Ishikawa (cell line): ENCODE results near the gene ARL6IP6.

Experiments
- CEBPB ChIP-seq: IDR thresholded peaks from 2 replicates; pipeline ENCODE4 v1.6.1; 2012
- CREB1 ChIP-seq: IDR thresholded peaks from 2 replicates; pipeline ENCODE4 v1.6.1; 2012; ENCODE audit warnings: low read depth
- EGR1 ChIP-seq: IDR thresholded peaks from 2 replicates; pipeline ENCODE4 v1.6.1; 2012
- EP300 ChIP-seq: IDR thresholded peaks from 2 replicates; pipeline ENCODE4 v1.6.1; 2012; ENCODE audit warnings: borderline replicate concordance
- FOXM1 ChIP-seq: IDR thresholded peaks from 2 replicates; pipeline ENCODE4 v1.6.1; 2012; ENCODE audit warnings: low read depth, borderline replicate concordance
- NFIC ChIP-seq: IDR thresholded peaks from 2 replicates; pipeline ENCODE4 v1.6.1; 2012
- RAD21 ChIP-seq: IDR thresholded peaks from 2 replicates; pipeline ENCODE4 v1.6.1; 2012; ENCODE audit warnings: low read depth
- TAF1 ChIP-seq: IDR thresholded peaks from 2 replicates; pipeline ENCODE4 v1.6.1; 2012; ENCODE audit warnings: low read depth, mild to moderate bottlenecking
- TCF12 ChIP-seq: IDR thresholded peaks from 2 replicates; pipeline ENCODE4 v1.6.1; 2012; ENCODE audit warnings: low read depth
- TEAD4 ChIP-seq: IDR thresholded peaks from 2 replicates; pipeline ENCODE4 v1.6.1; 2012
- YY1 ChIP-seq: IDR thresholded peaks from 2 replicates; pipeline ENCODE4 v1.6.1; 2012; ENCODE audit warnings: low read depth
- ZBTB7A ChIP-seq: IDR thresholded peaks from 2 replicates; pipeline ENCODE4 v1.6.1; 2012; ENCODE audit warnings: low read depth
- TF ChIP-seq, protein P1 (sequence below): IDR thresholded peaks from 2 replicates; pipeline ENCODE4 v1.6.1; 2012; ENCODE audit warnings: low read depth, mild to moderate bottlenecking
- TF ChIP-seq, protein P2 (sequence below): IDR thresholded peaks from 2 replicates; pipeline ENCODE4 v1.6.1; 2012
- TF ChIP-seq, protein P3 (sequence below): IDR thresholded peaks from 2 replicates; pipeline ENCODE4 v1.6.1; 2012

Gene ARL6IP6

DNA sequence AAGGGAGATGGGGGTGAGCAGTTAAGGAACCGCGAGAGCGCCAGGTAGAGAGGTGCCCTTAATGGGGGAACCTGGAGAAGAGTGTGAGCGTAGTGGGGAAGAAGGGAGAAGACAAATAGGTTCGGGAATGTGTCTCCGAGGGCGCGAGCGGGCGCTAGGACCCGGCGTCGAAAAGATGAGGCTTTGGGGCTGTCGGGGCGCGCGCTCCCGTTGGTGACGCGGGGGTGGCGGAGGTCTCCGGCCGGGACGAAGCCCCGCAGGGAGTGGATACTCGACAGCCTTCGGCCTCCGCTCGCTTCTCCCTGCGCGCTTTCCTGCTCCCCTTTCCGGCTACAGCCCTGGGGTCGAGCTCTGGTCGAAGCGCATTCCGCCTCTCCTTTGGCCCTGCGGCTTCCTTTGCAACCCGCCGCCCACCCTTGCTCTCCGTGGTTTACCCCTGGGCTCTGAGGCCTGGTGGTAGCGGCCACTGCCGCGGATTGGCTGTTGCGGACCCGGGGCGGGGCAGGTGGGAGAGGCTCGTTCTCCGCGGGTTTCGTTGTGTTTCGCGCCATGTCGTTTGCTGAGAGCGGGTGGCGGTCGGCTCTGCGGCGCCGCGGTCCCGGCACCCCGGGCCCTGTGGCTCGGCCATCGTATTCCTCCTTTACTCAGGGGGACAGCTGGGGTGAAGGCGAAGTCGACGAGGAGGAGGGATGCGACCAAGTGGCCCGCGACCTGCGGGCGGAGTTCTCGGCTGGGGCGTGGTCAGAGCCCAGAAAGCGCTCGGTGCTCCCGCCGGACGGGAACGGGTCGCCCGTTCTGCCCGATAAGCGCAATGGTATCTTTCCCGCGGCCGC, at the start of gene ARL6IP6:
ARL6IP6 (plus strand) TSS at position 545 of the 833 bp plus-strand sequence; CDS start at position 550, 5 bp downstream.
- TF ChIP-seq, protein P1, sequence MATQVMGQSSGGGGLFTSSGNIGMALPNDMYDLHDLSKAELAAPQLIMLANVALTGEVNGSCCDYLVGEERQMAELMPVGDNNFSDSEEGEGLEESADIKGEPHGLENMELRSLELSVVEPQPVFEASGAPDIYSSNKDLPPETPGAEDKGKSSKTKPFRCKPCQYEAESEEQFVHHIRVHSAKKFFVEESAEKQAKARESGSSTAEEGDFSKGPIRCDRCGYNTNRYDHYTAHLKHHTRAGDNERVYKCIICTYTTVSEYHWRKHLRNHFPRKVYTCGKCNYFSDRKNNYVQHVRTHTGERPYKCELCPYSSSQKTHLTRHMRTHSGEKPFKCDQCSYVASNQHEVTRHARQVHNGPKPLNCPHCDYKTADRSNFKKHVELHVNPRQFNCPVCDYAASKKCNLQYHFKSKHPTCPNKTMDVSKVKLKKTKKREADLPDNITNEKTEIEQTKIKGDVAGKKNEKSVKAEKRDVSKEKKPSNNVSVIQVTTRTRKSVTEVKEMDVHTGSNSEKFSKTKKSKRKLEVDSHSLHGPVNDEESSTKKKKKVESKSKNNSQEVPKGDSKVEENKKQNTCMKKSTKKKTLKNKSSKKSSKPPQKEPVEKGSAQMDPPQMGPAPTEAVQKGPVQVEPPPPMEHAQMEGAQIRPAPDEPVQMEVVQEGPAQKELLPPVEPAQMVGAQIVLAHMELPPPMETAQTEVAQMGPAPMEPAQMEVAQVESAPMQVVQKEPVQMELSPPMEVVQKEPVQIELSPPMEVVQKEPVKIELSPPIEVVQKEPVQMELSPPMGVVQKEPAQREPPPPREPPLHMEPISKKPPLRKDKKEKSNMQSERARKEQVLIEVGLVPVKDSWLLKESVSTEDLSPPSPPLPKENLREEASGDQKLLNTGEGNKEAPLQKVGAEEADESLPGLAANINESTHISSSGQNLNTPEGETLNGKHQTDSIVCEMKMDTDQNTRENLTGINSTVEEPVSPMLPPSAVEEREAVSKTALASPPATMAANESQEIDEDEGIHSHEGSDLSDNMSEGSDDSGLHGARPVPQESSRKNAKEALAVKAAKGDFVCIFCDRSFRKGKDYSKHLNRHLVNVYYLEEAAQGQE = peak; percentile 30; the same call in 1 of the 2 replicates
- TF ChIP-seq RAD21 (no peak), TAF1 (peak; percentile 86), EP300 (peak; percentile 47), CEBPB (no peak), ZBTB7A (no peak), TEAD4 (0 out of 2 replicates have a peak, but pooled peaks have one; percentile 18), EGR1 (peak; percentile 54; the same call in 1 of the 2 replicates), NFIC (no peak; the same call in 1 of the 2 replicates), FOXM1 (no peak), CREB1 (no peak; the same call in 1 of the 2 replicates), TCF12 (peak; percentile 40; the same call in 1 of the 2 replicates), YY1 (peak; percentile 78)
- TF ChIP-seq, protein P2, sequence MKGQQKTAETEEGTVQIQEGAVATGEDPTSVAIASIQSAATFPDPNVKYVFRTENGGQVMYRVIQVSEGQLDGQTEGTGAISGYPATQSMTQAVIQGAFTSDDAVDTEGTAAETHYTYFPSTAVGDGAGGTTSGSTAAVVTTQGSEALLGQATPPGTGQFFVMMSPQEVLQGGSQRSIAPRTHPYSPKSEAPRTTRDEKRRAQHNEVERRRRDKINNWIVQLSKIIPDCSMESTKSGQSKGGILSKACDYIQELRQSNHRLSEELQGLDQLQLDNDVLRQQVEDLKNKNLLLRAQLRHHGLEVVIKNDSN = peak; percentile 24; the same call in 1 of the 2 replicates
- TF ChIP-seq, protein P3, sequence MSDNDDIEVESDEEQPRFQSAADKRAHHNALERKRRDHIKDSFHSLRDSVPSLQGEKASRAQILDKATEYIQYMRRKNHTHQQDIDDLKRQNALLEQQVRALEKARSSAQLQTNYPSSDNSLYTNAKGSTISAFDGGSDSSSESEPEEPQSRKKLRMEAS = peak; percentile 28; the same call in 1 of the 2 replicates

DNA sequence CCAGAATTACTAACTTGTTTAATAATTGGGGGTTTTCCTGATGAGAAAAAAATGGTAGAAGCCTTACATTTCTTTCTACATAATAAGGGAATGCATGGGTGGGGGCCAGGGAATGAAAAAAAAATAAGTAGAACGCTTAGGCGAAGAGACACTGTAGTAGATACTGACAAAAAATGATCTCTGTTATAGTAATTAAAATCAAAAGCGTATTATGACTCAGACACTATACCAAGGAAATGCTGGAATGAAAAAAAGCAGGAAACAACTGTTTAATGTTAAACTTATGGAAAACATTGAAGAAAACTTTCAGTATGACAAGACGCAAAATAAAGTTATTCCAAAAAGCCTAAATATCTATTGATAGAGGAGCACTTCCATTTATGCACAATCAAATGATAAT, 44.1 kb upstream of the ARL6IP6 start:
- TF ChIP-seq CREB1 (no peak), NFIC (no peak), TCF12 (no peak), EGR1 (no peak), CEBPB (no peak), RAD21 (no peak), EP300 (no peak), YY1 (no peak), TAF1 (no peak), TEAD4 (no peak)
- TF ChIP-seq, protein P3 = no peak
- TF ChIP-seq, protein P1 = no peak
- TF ChIP-seq, protein P2 = no peak

DNA sequence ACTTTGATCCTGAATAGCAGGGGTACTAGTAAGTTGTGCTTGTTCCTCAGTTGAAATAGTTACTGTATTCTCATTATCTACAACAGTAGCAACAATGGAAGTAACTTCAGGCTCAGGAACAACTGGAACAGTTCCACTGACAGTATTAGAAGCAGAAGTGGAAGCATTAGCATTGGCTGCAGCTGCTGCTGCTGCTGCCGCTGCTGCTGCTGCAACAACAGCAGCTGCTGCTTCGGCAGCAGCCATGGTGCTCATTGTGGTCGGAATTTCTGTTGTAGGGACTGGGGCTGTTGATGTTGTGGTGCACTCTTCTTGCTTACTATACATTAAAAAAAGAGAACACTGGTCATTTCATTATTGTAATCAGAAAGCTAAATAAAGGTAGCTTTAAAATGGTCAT, 42.0 kb upstream of the ARL6IP6 start:
- TF ChIP-seq ZBTB7A (no peak), YY1 (no peak), TAF1 (no peak), EP300 (no peak), NFIC (no peak), TEAD4 (no peak), CREB1 (no peak), EGR1 (no peak)
- TF ChIP-seq, protein P1 = no peak
- TF ChIP-seq, protein P3 = no peak
- TF ChIP-seq, protein P2 = no peak
